Right atrium auricular region (tissue), 2 donors: ENCODE data around the gene BECN2. TPM values are rescaled to one million over a fixed set of nuclear protein-coding genes. Genes with fewer than 3 reads are reported as not detected.

Experiments used
- DNase-seq: peaks from one replicate; pipeline ENCODE4 v3.0.0-alpha.2; 2019; ENCODE audit warnings: low spot score
- H3K27ac ChIP-seq, 2 donors: fragments of 200-600 bp; sonication (generic); 1 replicate in 1 of 2; 2 replicates in 1 of 2; pipeline ENCODE4 v1.5.1; 2016 to 2019
- H3K27me3 ChIP-seq, 2 donors: fragments of 200-600 bp; sonication (generic); one replicate each; pipeline versions ENCODE4 v1.5.1 to v1.6.0; 2017 to 2019
- H3K36me3 ChIP-seq: fragments of 200-600 bp; sonication (generic); one replicate; pipeline ENCODE4 v1.5.1; 2016
- H3K4me1 ChIP-seq, 2 donors: fragments of 200-600 bp; sonication (generic); one replicate each; pipeline versions ENCODE4 v1.5.1 to v1.6.0; 2017 to 2019
- H3K4me3 ChIP-seq, 2 donors: fragments of 200-600 bp; sonication (generic); 1 replicate in 1 of 2; 2 replicates in 1 of 2; pipeline ENCODE4 v1.5.1; 2017 to 2019; ENCODE audit warnings: mild to moderate bottlenecking in 1 of 2, moderate library complexity in 1 of 2
- H3K9me3 ChIP-seq, 2 donors: fragments of 200-600 bp; sonication (generic); one replicate each; pipeline ENCODE4 v1.5.1; 2019
- total RNA-seq, 2 donors: library from RNA; depleted of rRNA; stranded (reverse); fragments of >200 nt; gene quantifications; one replicate each; pipeline ENCODE4 v1.1.0, GENCODE V29; 2016
- TF ChIP-seq, protein P1 (sequence below), 2 donors: fragments of 200-600 bp; sonication (generic); IDR thresholded peaks; one replicate each; pipeline ENCODE4 v1.5.1; 2019; ENCODE audit warnings: antibody characterized with exemption in 2 of 2

The BECN2 gene
- total RNA-seq, 2 donors from 2014 or later: not detected

DNA sequence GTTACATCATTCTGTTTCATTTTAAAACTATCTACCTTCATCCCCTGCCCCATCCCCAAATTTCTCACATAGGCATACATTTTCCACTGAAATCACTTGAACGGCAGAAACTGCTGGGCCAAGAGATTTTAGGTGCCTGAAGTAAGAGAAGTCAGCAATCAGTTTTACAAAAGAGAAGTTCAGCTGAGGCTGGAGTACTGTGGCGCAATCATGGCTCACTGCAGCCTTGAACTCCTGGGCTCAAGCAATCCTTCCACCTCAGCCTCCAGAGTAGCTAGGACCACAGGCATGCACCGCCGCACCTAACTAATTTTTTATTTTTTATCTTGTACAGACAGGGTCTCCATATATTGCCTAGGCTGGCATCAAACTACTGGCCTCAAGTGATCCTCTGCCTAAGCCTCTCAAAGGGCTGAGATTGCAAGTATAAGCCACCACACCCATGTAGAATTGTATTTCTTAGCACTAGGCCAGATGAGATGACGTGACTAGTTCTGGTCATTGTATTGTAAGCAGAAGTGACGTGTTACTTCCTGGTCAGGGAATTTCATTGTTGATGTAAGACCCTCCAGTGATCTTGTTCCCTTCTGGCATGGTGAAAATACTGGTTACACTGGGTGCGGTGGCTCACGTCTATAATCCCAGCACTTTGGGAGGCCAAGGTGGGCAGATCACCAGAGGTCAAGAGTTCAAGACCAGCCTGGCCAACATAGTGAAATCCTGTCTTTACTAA lies 7.1 kb downstream of the BECN2 start:
- no peaks in the 10 kb centered on the region for H3K27me3 ChIP-seq
- H3K36me3 ChIP-seq: no peaks in the 10 kb centered on the region
- no peak overlapping the region for H3K4me3 ChIP-seq
- TF ChIP-seq, protein P1, sequence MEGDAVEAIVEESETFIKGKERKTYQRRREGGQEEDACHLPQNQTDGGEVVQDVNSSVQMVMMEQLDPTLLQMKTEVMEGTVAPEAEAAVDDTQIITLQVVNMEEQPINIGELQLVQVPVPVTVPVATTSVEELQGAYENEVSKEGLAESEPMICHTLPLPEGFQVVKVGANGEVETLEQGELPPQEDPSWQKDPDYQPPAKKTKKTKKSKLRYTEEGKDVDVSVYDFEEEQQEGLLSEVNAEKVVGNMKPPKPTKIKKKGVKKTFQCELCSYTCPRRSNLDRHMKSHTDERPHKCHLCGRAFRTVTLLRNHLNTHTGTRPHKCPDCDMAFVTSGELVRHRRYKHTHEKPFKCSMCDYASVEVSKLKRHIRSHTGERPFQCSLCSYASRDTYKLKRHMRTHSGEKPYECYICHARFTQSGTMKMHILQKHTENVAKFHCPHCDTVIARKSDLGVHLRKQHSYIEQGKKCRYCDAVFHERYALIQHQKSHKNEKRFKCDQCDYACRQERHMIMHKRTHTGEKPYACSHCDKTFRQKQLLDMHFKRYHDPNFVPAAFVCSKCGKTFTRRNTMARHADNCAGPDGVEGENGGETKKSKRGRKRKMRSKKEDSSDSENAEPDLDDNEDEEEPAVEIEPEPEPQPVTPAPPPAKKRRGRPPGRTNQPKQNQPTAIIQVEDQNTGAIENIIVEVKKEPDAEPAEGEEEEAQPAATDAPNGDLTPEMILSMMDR (IDR thresholded peaks at IDR 0.05): no peak
- DNase-seq: peak; percentile 59
- H3K27ac ChIP-seq: no peak overlapping the region
- H3K4me1 ChIP-seq: no peaks in the 10 kb centered on the region
- no peaks in the 10 kb centered on the region for H3K9me3 ChIP-seq

- Histone ChIP-seq H3K4me1 (no peaks in the 10 kb centered on the region), H3K9me3 (no peaks in the 10 kb centered on the region), H3K36me3 (no peaks in the 10 kb centered on the region), H3K4me3 (no peak overlapping the region), H3K27me3 (no peaks in the 10 kb centered on the region), H3K27ac (no peak overlapping the region)
- DNase-seq: no peak
- TF ChIP-seq, protein P1 (IDR thresholded peaks at IDR 0.05): no peak
Observed at GRCh38 chr1:241968611-241969010, 11.0 kb downstream of the BECN2 start.

GRCh38 chr1:241972703-241973369 lies 15.3 kb downstream of the BECN2 start:
- TF ChIP-seq, protein P1 (IDR thresholded peaks at IDR 0.05): no peak
- H3K4me3 ChIP-seq: no peak overlapping the region
- no peaks in the 10 kb centered on the region for H3K27me3 ChIP-seq
- no peaks in the 10 kb centered on the region for H3K9me3 ChIP-seq
- H3K27ac ChIP-seq: no peak overlapping the region
- no peaks in the 10 kb centered on the region for H3K4me1 ChIP-seq
- no peak for DNase-seq
- no peaks in the 10 kb centered on the region for H3K36me3 ChIP-seq

GRCh38 chr1:241976229-241976628 lies 18.7 kb downstream of the BECN2 start:
- Histone ChIP-seq H3K4me3 (no peak overlapping the region), H3K27me3 (no peaks in the 10 kb centered on the region), H3K27ac (no peak overlapping the region), H3K9me3 (no peaks in the 10 kb centered on the region), H3K36me3 (no peaks in the 10 kb centered on the region), H3K4me1 (no peaks in the 10 kb centered on the region)
- no peak for DNase-seq
- TF ChIP-seq, protein P1 (IDR thresholded peaks at IDR 0.05): no peak

DNA sequence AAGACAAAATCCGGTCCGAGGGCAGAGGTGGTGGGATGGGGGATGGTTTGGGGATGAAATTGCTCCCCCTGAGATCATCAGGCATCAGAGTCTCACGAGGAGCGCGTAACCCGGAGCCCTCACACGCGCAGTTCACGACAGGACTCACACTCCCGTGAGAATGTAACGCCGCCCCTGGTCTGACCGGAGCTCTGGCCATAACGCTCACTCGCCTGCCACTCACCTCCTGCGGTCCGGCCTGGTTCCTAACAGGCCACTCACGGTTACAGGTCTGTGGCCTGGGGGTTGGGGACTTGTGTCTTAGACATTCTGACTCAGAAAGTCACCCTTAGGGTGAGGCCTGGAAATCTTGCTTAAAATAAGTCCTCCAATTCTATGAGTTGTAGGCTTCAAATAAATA lies 21.5 kb downstream of the BECN2 start:
- no peaks in the 10 kb centered on the region for H3K27me3 ChIP-seq
- TF ChIP-seq, protein P1 (IDR thresholded peaks at IDR 0.05): no peak
- H3K4me1 ChIP-seq: no peaks in the 10 kb centered on the region
- no peaks in the 10 kb centered on the region for H3K36me3 ChIP-seq
- H3K4me3 ChIP-seq: no peak overlapping the region
- no peak for DNase-seq
- H3K9me3 ChIP-seq: no peaks in the 10 kb centered on the region
- no peak overlapping the region for H3K27ac ChIP-seq
